WTC11 (cell line): ENCODE measurements around the gene CAPN11. TPM values are rescaled to one million over a fixed set of nuclear protein-coding genes. Genes with fewer than 3 reads are reported as not detected.

Source experiments
- ATAC-seq: fragments of 200-7000 bp; cut with Tn5 transposase; 2 replicates; pipeline ENCODE4 v1.10.0; 2021; ENCODE audit warnings: mild to moderate bottlenecking, moderate library complexity
- CTCF ChIA-PET: fragments of 300-600 bp; sonication (Branson Sonifier 250); formaldehyde crosslinking; loops from one replicate; lab custom pipeline; 2021; ENCODE audit warnings: antibody characterized with exemption; lab: Charles Lee
- POLR2A ChIA-PET: fragments of 350-600 bp; sonication (Branson Sonifier 250); formaldehyde crosslinking; loops from one replicate; lab custom pipeline; 2021; ENCODE audit warnings: antibody characterized with exemption; lab: Charles Lee
- DNase-seq: peaks from one replicate; pipeline ENCODE4 v3.0.0; 2021; ENCODE audit warnings: low spot score
- H3K27ac Mint-ChIP-seq: 2 replicates; pipeline ENCODE4 v1.8.0; 2021; ENCODE audit warnings: mixed read lengths
- H3K27me3 Mint-ChIP-seq: 2 replicates; pipeline ENCODE4 v1.8.0; 2021; ENCODE audit warnings: low read depth, mild to moderate bottlenecking, moderate library complexity, mixed read lengths
- H3K36me3 Mint-ChIP-seq: 2 replicates; pipeline ENCODE4 v1.8.0; 2021; ENCODE audit warnings: mixed read lengths
- H3K4me1 Mint-ChIP-seq: 2 replicates; pipeline ENCODE4 v1.8.0; 2022; ENCODE audit warnings: mixed read lengths
- H3K4me3 Mint-ChIP-seq: 2 replicates; pipeline ENCODE4 v1.8.0; 2021; ENCODE audit warnings: mild to moderate bottlenecking, moderate library complexity, mixed read lengths
- H3K9me3 Mint-ChIP-seq: 2 replicates; pipeline ENCODE4 v1.8.0; 2021; ENCODE audit warnings: mixed read lengths
- AR ChIP-seq: fragments of 250-450 bp; sonication (Bioruptor Pico); IDR thresholded peaks from 2 replicates; pipeline ENCODE4 v1.9.0; 2021; ENCODE audit warnings: mild to moderate bottlenecking
- ATF1 ChIP-seq: sonication (generic); formaldehyde crosslinking; IDR thresholded peaks from 2 replicates; pipeline ENCODE4 v1.8.1; 2023; ENCODE audit warnings: mild to moderate bottlenecking, moderate library complexity, missing genetic modification reagents
- CBFB ChIP-seq: sonication (generic); formaldehyde crosslinking; IDR thresholded peaks from 2 replicates; pipeline ENCODE4 v1.8.1; 2022; ENCODE audit warnings: mild to moderate bottlenecking, low read depth, missing genetic modification reagents
- CREM ChIP-seq: sonication (generic); formaldehyde crosslinking; IDR thresholded peaks from 2 replicates; pipeline ENCODE4 v1.8.1; 2022; ENCODE audit warnings: mild to moderate bottlenecking, missing genetic modification reagents, moderate library complexity
- ESRRA ChIP-seq: sonication (generic); formaldehyde crosslinking; IDR thresholded peaks from 2 replicates; pipeline ENCODE4 v1.8.1; 2022; ENCODE audit warnings: mild to moderate bottlenecking, missing genetic modification reagents, borderline replicate concordance
- FOXK1 ChIP-seq: sonication (generic); formaldehyde crosslinking; IDR thresholded peaks from 2 replicates; pipeline ENCODE4 v1.8.0; 2022; ENCODE audit warnings: mild to moderate bottlenecking, moderate library complexity, missing genetic modification reagents
- FOXP4 ChIP-seq: sonication (generic); formaldehyde crosslinking; IDR thresholded peaks from 2 replicates; pipeline ENCODE4 v1.8.0; 2022; ENCODE audit warnings: mild to moderate bottlenecking, missing genetic modification reagents
- JAZF1 ChIP-seq: fragments of 250-450 bp; sonication (Bioruptor Pico); IDR thresholded peaks from 2 replicates; pipeline ENCODE4 v1.9.0; 2021; ENCODE audit warnings: moderate library complexity, mild to moderate bottlenecking, inconsistent platforms
- JUN ChIP-seq: sonication (generic); formaldehyde crosslinking; IDR thresholded peaks from 2 replicates; pipeline ENCODE4 v1.8.0; 2023; ENCODE audit warnings: mild to moderate bottlenecking, missing genetic modification reagents
- OVOL2 ChIP-seq: fragments of 250-450 bp; sonication (Bioruptor Pico); IDR thresholded peaks from 2 replicates; pipeline ENCODE4 v1.9.0; 2021; ENCODE audit warnings: mild to moderate bottlenecking, borderline replicate concordance
- PRRX2 ChIP-seq: fragments of 250-450 bp; sonication (Bioruptor Pico); IDR thresholded peaks from 2 replicates; pipeline ENCODE4 v1.8.0; 2021; ENCODE audit warnings: mild to moderate bottlenecking
- SP1 ChIP-seq: sonication (generic); formaldehyde crosslinking; conservative IDR thresholded peaks from 2 replicates; pipeline ENCODE4 v1.8.1; 2022; ENCODE audit warnings: missing genetic modification reagents
- ZBTB21 ChIP-seq: sonication (generic); formaldehyde crosslinking; IDR thresholded peaks from 2 replicates; pipeline ENCODE4 v1.8.1; 2023; ENCODE audit warnings: mild to moderate bottlenecking, missing genetic modification reagents, borderline replicate concordance
- ZBTB43 ChIP-seq: sonication (generic); formaldehyde crosslinking; IDR thresholded peaks from 2 replicates; pipeline ENCODE4 v1.8.1; 2023; ENCODE audit warnings: mild to moderate bottlenecking, missing genetic modification reagents
- ZSCAN18 ChIP-seq: fragments of 250-450 bp; sonication (Bioruptor Pico); IDR thresholded peaks from 2 replicates; pipeline ENCODE4 v2.1.2; 2022; ENCODE audit warnings: mild to moderate bottlenecking, moderate library complexity
- total RNA-seq: library from RNA; stranded (reverse); gene quantifications from 3 replicates; pipeline ENCODE4 v1.2.3, GENCODE V29; 2021
- TF ChIP-seq, protein P1 (sequence below): sonication (generic); formaldehyde crosslinking; IDR thresholded peaks from 2 replicates; pipeline ENCODE4 v1.8.0; 2023; ENCODE audit warnings: missing genetic modification reagents, mild to moderate bottlenecking, borderline replicate concordance
- TF ChIP-seq, protein P2 (sequence below): sonication (generic); formaldehyde crosslinking; IDR thresholded peaks from 2 replicates; pipeline ENCODE4 v1.8.0; 2023; ENCODE audit warnings: mild to moderate bottlenecking, missing genetic modification reagents
- TF ChIP-seq, protein P3 (sequence below): fragments of 250-450 bp; sonication (Bioruptor Pico); IDR thresholded peaks from 2 replicates; pipeline ENCODE4 v1.8.0; 2021; ENCODE audit warnings: mild to moderate bottlenecking
- TF ChIP-seq, protein P4 (sequence below): sonication (generic); formaldehyde crosslinking; IDR thresholded peaks from 2 replicates; pipeline ENCODE4 v1.8.0; 2022; ENCODE audit warnings: mild to moderate bottlenecking, missing genetic modification reagents

Gene CAPN11
- total RNA-seq, 1 experiment from 2014 or later: 2.3 TPM

DNA sequence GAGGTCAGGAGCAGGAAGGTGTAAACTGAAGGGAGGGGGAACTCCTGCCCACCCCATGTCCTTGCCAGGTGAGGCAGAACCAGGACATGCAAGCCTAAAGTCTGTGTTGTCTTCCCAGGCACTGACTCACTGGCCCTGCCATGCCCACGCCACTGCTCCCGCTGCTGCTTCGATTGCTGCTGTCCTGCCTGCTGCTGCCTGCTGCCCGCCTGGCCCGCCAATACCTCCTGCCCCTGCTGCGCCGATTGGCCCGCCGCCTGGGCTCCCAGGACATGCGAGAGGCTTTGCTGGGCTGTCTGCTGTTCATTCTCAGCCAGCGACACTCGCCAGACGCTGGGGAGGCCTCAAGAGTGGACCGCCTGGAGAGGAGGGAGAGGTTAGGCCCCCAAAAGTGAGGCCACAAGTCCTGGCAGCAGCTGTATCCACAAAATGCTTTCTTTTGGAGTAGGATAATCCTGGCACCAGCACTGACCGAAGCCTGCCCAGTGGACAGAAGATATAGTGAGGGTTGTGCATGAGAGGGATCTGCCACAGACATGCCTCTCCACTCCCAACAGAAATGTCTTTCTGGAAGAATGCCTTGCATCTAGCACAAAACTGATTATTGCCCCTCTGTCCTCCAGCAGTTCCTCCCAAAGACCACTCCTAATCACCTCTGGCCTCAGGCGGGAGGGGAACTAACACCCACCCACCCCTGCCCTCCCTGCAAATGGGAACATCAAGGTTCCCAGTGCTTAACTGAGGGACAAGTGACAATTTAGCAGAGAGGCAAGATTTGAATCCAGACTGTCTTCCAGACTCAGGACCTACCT is 58.9 kb downstream of the CAPN11 start:
- H3K4me3 Mint-ChIP-seq: peak overlapping the region; percentile 72
- peak overlapping the region; percentile 99 for H3K27ac Mint-ChIP-seq
- H3K36me3 Mint-ChIP-seq: no peaks in the 10 kb centered on the region
- ChIA-PET POLR2A (interaction anchor here (1.2 to 2.8 kb wide), 5 partner anchors 10 to 29 kb away, joined by 4 to 21 read pairs (median 8); partner anchors contain the start of gene HSP90AB1), CTCF (interaction anchor here (1.2 to 2.5 kb wide), 5 partner anchors 9 to 45 kb away, joined by 3 to 13 read pairs (median 5); no protein-coding TSS in a partner anchor)
- peak; percentile 64 for DNase-seq
- no peaks in the 10 kb centered on the region for H3K27me3 Mint-ChIP-seq
- peaks cover 46% of the 10 kb centered on the region for H3K4me1 Mint-ChIP-seq
- no peaks in the 10 kb centered on the region for H3K9me3 Mint-ChIP-seq
- ATAC-seq: peak; percentile 2
- peak; percentile 79; the same call in 1 of the 2 replicates for TF ChIP-seq FOXP4 (CRISPR knock-in tag)
- TF ChIP-seq ESRRA (CRISPR knock-in tag): 0 out of 2 replicates have a peak, but pooled peaks have one; percentile 45
- TF ChIP-seq, protein P1, sequence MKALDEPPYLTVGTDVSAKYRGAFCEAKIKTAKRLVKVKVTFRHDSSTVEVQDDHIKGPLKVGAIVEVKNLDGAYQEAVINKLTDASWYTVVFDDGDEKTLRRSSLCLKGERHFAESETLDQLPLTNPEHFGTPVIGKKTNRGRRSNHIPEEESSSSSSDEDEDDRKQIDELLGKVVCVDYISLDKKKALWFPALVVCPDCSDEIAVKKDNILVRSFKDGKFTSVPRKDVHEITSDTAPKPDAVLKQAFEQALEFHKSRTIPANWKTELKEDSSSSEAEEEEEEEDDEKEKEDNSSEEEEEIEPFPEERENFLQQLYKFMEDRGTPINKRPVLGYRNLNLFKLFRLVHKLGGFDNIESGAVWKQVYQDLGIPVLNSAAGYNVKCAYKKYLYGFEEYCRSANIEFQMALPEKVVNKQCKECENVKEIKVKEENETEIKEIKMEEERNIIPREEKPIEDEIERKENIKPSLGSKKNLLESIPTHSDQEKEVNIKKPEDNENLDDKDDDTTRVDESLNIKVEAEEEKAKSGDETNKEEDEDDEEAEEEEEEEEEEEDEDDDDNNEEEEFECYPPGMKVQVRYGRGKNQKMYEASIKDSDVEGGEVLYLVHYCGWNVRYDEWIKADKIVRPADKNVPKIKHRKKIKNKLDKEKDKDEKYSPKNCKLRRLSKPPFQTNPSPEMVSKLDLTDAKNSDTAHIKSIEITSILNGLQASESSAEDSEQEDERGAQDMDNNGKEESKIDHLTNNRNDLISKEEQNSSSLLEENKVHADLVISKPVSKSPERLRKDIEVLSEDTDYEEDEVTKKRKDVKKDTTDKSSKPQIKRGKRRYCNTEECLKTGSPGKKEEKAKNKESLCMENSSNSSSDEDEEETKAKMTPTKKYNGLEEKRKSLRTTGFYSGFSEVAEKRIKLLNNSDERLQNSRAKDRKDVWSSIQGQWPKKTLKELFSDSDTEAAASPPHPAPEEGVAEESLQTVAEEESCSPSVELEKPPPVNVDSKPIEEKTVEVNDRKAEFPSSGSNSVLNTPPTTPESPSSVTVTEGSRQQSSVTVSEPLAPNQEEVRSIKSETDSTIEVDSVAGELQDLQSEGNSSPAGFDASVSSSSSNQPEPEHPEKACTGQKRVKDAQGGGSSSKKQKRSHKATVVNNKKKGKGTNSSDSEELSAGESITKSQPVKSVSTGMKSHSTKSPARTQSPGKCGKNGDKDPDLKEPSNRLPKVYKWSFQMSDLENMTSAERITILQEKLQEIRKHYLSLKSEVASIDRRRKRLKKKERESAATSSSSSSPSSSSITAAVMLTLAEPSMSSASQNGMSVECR (CRISPR knock-in tag): no peak
- TF ChIP-seq, protein P2, sequence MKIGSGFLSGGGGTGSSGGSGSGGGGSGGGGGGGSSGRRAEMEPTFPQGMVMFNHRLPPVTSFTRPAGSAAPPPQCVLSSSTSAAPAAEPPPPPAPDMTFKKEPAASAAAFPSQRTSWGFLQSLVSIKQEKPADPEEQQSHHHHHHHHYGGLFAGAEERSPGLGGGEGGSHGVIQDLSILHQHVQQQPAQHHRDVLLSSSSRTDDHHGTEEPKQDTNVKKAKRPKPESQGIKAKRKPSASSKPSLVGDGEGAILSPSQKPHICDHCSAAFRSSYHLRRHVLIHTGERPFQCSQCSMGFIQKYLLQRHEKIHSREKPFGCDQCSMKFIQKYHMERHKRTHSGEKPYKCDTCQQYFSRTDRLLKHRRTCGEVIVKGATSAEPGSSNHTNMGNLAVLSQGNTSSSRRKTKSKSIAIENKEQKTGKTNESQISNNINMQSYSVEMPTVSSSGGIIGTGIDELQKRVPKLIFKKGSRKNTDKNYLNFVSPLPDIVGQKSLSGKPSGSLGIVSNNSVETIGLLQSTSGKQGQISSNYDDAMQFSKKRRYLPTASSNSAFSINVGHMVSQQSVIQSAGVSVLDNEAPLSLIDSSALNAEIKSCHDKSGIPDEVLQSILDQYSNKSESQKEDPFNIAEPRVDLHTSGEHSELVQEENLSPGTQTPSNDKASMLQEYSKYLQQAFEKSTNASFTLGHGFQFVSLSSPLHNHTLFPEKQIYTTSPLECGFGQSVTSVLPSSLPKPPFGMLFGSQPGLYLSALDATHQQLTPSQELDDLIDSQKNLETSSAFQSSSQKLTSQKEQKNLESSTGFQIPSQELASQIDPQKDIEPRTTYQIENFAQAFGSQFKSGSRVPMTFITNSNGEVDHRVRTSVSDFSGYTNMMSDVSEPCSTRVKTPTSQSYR (CRISPR knock-in tag): no peak
- no peak for TF ChIP-seq FOXK1 (CRISPR knock-in tag)
- 0 out of 2 replicates have a peak, but pooled peaks have one; percentile 29 for TF ChIP-seq ZBTB21 (CRISPR knock-in tag)
- no peak for TF ChIP-seq AR
- TF ChIP-seq, protein P3, sequence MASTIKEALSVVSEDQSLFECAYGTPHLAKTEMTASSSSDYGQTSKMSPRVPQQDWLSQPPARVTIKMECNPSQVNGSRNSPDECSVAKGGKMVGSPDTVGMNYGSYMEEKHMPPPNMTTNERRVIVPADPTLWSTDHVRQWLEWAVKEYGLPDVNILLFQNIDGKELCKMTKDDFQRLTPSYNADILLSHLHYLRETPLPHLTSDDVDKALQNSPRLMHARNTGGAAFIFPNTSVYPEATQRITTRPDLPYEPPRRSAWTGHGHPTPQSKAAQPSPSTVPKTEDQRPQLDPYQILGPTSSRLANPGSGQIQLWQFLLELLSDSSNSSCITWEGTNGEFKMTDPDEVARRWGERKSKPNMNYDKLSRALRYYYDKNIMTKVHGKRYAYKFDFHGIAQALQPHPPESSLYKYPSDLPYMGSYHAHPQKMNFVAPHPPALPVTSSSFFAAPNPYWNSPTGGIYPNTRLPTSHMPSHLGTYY: no peak
- no peak for TF ChIP-seq PRRX2 (CRISPR knock-in tag)
- TF ChIP-seq CREM (CRISPR knock-in tag): no peak
- TF ChIP-seq SP1 (CRISPR knock-in tag): 0 out of 2 replicates have a peak, but pooled peaks have one; percentile 10
- TF ChIP-seq, protein P4, sequence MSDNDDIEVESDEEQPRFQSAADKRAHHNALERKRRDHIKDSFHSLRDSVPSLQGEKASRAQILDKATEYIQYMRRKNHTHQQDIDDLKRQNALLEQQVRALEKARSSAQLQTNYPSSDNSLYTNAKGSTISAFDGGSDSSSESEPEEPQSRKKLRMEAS (CRISPR knock-in tag): peak; percentile 72; the same call in 1 of the 2 replicates
- TF ChIP-seq CBFB (CRISPR knock-in tag): no peak
- no peak for TF ChIP-seq JUN (CRISPR knock-in tag)
- no peak for TF ChIP-seq ATF1
- no peak for TF ChIP-seq JAZF1 (CRISPR knock-in tag)
- TF ChIP-seq ZSCAN18 (CRISPR knock-in tag): no peak
- no peak for TF ChIP-seq ZBTB43
- no peak for TF ChIP-seq OVOL2
